Loucy (cell line): Measurements from ENCODE around the gene FFAR3.

Source experiments
- H2AFZ ChIP-seq: fragments of 200-600 bp; sonication (generic); 2 replicates; pipeline ENCODE4 v1.6.0; 2016; ENCODE audit warnings: antibody characterized with exemption, mild to moderate bottlenecking, low read length, moderate library complexity
- H3F3A ChIP-seq: fragments of 200-600 bp; 2 replicates; pipeline ENCODE4 v1.6.0; 2016; ENCODE audit warnings: antibody characterized with exemption, low read depth, mild to moderate bottlenecking
- H3K27me3 ChIP-seq: fragments of 200-600 bp; sonication (generic); 2 replicates; pipeline ENCODE4 v1.6.1; 2014; ENCODE audit warnings: low read length, mild to moderate bottlenecking; ENCODE audit not compliant: insufficient read depth, poor library complexity, severe bottlenecking
- H3K36me3 ChIP-seq: fragments of 200-600 bp; sonication (generic); 2 replicates; pipeline ENCODE4 v1.6.1; 2016; ENCODE audit warnings: low read length; ENCODE audit not compliant: insufficient read depth
- H3K4me1 ChIP-seq: fragments of 200-600 bp; sonication (generic); 2 replicates; pipeline ENCODE4 v1.5.1; 2014; ENCODE audit warnings: low read length, mild to moderate bottlenecking; ENCODE audit not compliant: insufficient read depth, poor library complexity, severe bottlenecking
- H3K4me2 ChIP-seq: fragments of 200-600 bp; sonication (generic); 2 replicates; pipeline ENCODE4 v1.6.0; 2014; ENCODE audit warnings: antibody characterized with exemption, low read length, low read depth, mild to moderate bottlenecking; ENCODE audit not compliant: poor library complexity, severe bottlenecking
- H3K4me3 ChIP-seq: fragments of 200-600 bp; sonication (generic); 2 replicates; pipeline ENCODE4 v1.5.1; 2014; ENCODE audit warnings: low read length, mild to moderate bottlenecking, mixed read lengths; ENCODE audit not compliant: poor library complexity, severe bottlenecking
- H3K79me2 ChIP-seq: fragments of 200-600 bp; sonication (generic); 2 replicates; pipeline ENCODE4 v1.6.1; 2014; ENCODE audit warnings: low read length; ENCODE audit not compliant: insufficient read depth
- H3K9ac ChIP-seq: fragments of 200-600 bp; sonication (generic); 2 replicates; pipeline ENCODE4 v1.6.0; 2014; ENCODE audit warnings: mild to moderate bottlenecking, low read depth, low read length, moderate library complexity; ENCODE audit not compliant: poor library complexity, severe bottlenecking
- H3K9me2 ChIP-seq: fragments of 200-600 bp; sonication (generic); replicated peaks from 2 replicates; pipeline ENCODE4 v1.6.1; 2016; ENCODE audit warnings: low read depth, low read length, mixed read lengths
- H3K9me3 ChIP-seq: fragments of 200-600 bp; sonication (generic); 2 replicates; pipeline ENCODE4 v1.6.1; 2014; ENCODE audit warnings: mild to moderate bottlenecking, antibody characterized with exemption, low read length, low read depth; ENCODE audit not compliant: insufficient read depth
- H4K20me1 ChIP-seq: fragments of 200-600 bp; sonication (generic); 2 replicates; pipeline ENCODE4 v1.6.0; 2014; ENCODE audit warnings: antibody characterized with exemption, low read length, mild to moderate bottlenecking; ENCODE audit not compliant: insufficient read depth, poor library complexity, severe bottlenecking
- CTCF ChIP-seq: fragments of 200-600 bp; sonication (generic); conservative IDR thresholded peaks from 2 replicates; pipeline ENCODE4 v1.5.1; 2014; ENCODE audit warnings: mild to moderate bottlenecking, antibody characterized with exemption, low read length
- EZH2phosphoT487 ChIP-seq: fragments of 200-600 bp; IDR thresholded peaks from 2 replicates; pipeline ENCODE4 v1.6.1; 2018; ENCODE audit warnings: antibody characterized with exemption, mild to moderate bottlenecking, moderate library complexity, borderline replicate concordance

FFAR3 gene

GRCh38 chr19:35408284-35409171 is 50.3 kb downstream of the FFAR3 start:
- Histone ChIP-seq H3K36me3 (no peaks in the 10 kb centered on the region), H3K9me2 (no peaks in the 10 kb centered on the region), H4K20me1 (no peaks in the 10 kb centered on the region), H3K9ac (no peak overlapping the region), H3K79me2 (no peaks in the 10 kb centered on the region), H3K9me3 (no peaks in the 10 kb centered on the region), H3F3A (no peaks in the 10 kb centered on the region), H3K4me3 (no peak overlapping the region), H3K4me2 (no peak overlapping the region), H2AFZ (no peak overlapping the region), H3K27me3 (no peaks in the 10 kb centered on the region), H3K4me1 (peaks cover 2% of the 10 kb centered on the region)
- no peak for TF ChIP-seq EZH2phosphoT487
- TF ChIP-seq CTCF = no peak

GRCh38 chr19:35409191-35409590 is 50.9 kb downstream of the FFAR3 start:
- Histone ChIP-seq H3F3A (no peaks in the 10 kb centered on the region), H2AFZ (no peak overlapping the region), H3K9me3 (no peaks in the 10 kb centered on the region), H3K9me2 (no peaks in the 10 kb centered on the region), H4K20me1 (no peaks in the 10 kb centered on the region), H3K36me3 (no peaks in the 10 kb centered on the region), H3K4me2 (no peak overlapping the region), H3K79me2 (no peaks in the 10 kb centered on the region), H3K27me3 (no peaks in the 10 kb centered on the region), H3K4me3 (no peak overlapping the region), H3K9ac (no peak overlapping the region), H3K4me1 (no peaks in the 10 kb centered on the region)
- TF ChIP-seq EZH2phosphoT487 (no peak), CTCF (no peak)
